ENCODE measurements around the gene GLT1D1. TPM values are rescaled to one million over a fixed set of nuclear protein-coding genes. Genes with fewer than 3 reads are reported as not detected.

Gene GLT1D1
- total RNA-seq, 1 experiment from 2014 or later: not detected

DNA sequence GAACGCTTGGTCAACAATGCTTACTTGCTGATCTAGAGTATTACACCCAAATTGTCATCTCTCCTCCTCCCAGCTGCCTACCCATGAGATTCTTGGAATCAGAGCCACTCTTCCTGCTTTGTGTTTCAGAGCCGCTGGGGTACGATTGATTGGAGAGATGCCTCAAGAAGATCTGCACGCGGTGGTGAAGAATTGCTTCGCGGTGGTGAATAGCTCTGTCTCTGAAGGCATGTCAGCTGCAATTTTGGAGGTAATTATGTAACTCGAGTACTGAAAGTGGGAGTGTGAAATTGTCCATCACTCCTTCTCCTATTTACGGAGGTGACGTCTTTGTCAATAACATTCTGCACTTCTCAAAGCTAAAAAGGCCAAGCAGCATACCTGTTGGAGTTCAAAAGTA, 93.9 kb downstream of the GLT1D1 start:
- no peak for ATAC-seq
- CTCF ChIA-PET: no interaction called here

DNA sequence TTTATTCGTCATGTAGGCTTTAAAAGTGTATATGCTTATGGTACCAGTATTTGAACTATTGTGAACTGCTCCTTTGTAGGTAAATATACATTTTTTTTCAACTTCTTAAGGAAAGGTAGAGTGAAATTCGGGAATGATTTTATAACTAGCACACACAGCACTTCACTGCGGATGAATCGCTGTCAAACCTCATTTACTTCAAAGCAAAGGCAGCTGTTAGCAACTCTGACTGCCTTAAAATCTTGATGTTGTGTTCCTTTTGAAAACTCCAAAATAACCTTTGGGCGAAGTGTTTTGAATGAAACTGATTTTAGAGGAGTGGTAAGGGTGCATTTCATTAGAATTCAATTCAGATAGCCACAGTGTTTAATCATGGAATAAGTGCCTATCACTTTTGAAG, 95.8 kb downstream of the GLT1D1 start:
- CTCF ChIA-PET: no interaction called here
- Histone ChIP-seq H3K4me2 (ENCODE audit: low read length) (no peak overlapping the region), H3K4me3 (replicated peaks in 1 of 2; ENCODE audit: low read depth in 1 of 2, low read length in 2 of 2) (no peak overlapping the region), H3K9ac (ENCODE audit: low read length) (no peak overlapping the region), H3K36me3 (ENCODE audit: control insufficient read depth in 1 of 2, insufficient read depth in 2 of 2, low read length in 2 of 2) (no peaks in the 10 kb centered on the region), H2AFZ (ENCODE audit: low read depth, low read length, poor library complexity, severe bottlenecking) (no peak overlapping the region), H3K79me2 (ENCODE audit: insufficient read depth, low read length) (no peaks in the 10 kb centered on the region), H3K4me1 (ENCODE audit: control insufficient read depth in 1 of 2, insufficient read depth in 2 of 2, low read length in 2 of 2) (no peaks in the 10 kb centered on the region), H3K9me2 (ENCODE audit: insufficient read depth) (no peaks in the 10 kb centered on the region), H3K27me3 (ENCODE audit: insufficient read depth, low read length) (no peaks in the 10 kb centered on the region), H3K27ac (ENCODE audit: low read depth, low read length) (no peak overlapping the region), H4K20me1 (ENCODE audit: insufficient read depth) (no peaks in the 10 kb centered on the region), H3K9me3 (ENCODE audit: control insufficient read depth in 1 of 2, insufficient read depth in 1 of 2, low read depth in 1 of 2, low read length in 2 of 2) (no peaks in the 10 kb centered on the region)
- no peak for ATAC-seq
- intact Hi-C loops (cut with micrococcal nuclease): no loop called here
- TF ChIP-seq CTCF (IDR thresholded peaks at IDR 0.05 in 2 of 3, conservative IDR thresholded peaks at IDR 0.05 in 1 of 3; ENCODE audit: borderline replicate concordance in 1 of 3, insufficient read depth in 1 of 3, low read depth in 2 of 3, low read length in 2 of 3) (no peak), REST (IDR thresholded peaks at IDR 0.05; ENCODE audit: low read depth) (no peak), SIN3A (IDR thresholded peaks at IDR 0.05; ENCODE audit: low read depth) (no peak), EGR1 (IDR thresholded peaks at IDR 0.05; ENCODE audit: low read depth) (no peak), YY1 (IDR thresholded peaks at IDR 0.05; ENCODE audit: extremely low read depth, insufficient replicate concordance, low read depth, low read length) (no peak), JUND (IDR thresholded peaks at IDR 0.05) (no peak), SRF (IDR thresholded peaks at IDR 0.05; ENCODE audit: low read depth) (no peak)
- RAD21 ChIA-PET (ENCODE audit: low non-redundant PET in 1 of 2, low total read pairs in 2 of 2, uncharacterized antibody in 2 of 2, unreplicated experiment in 2 of 2): no interaction called here
- DNase-seq (ENCODE audit: low read depth, low spot score): no peak
- no TSS peak for BruUV-seq (replicated peaks)
- POLR2A ChIA-PET: no interaction called here

More for the DNA sequence above, 93.9 kb downstream of the GLT1D1 start:
- Histone ChIP-seq H3K79me2 (ENCODE audit: insufficient read depth, low read length) (no peaks in the 10 kb centered on the region), H3K4me1 (ENCODE audit: control insufficient read depth in 1 of 2, insufficient read depth in 2 of 2, low read length in 2 of 2) (no peaks in the 10 kb centered on the region), H3K4me3 (replicated peaks in 1 of 2; ENCODE audit: low read depth in 1 of 2, low read length in 2 of 2) (no peak overlapping the region), H4K20me1 (ENCODE audit: insufficient read depth) (no peaks in the 10 kb centered on the region), H2AFZ (ENCODE audit: low read depth, low read length, poor library complexity, severe bottlenecking) (no peak overlapping the region), H3K27me3 (ENCODE audit: insufficient read depth, low read length) (no peaks in the 10 kb centered on the region), H3K27ac (ENCODE audit: low read depth, low read length) (no peak overlapping the region), H3K9me2 (ENCODE audit: insufficient read depth) (no peaks in the 10 kb centered on the region), H3K36me3 (ENCODE audit: control insufficient read depth in 1 of 2, insufficient read depth in 2 of 2, low read length in 2 of 2) (no peaks in the 10 kb centered on the region), H3K4me2 (ENCODE audit: low read length) (no peak overlapping the region), H3K9ac (ENCODE audit: low read length) (no peak overlapping the region), H3K9me3 (ENCODE audit: control insufficient read depth in 1 of 2, insufficient read depth in 1 of 2, low read depth in 1 of 2, low read length in 2 of 2) (no peaks in the 10 kb centered on the region)
- no peak for DNase-seq (ENCODE audit: low read depth, low spot score)
- BruUV-seq (replicated peaks): no TSS peak
- ChIA-PET RAD21 (ENCODE audit: low non-redundant PET in 1 of 2, low total read pairs in 2 of 2, uncharacterized antibody in 2 of 2, unreplicated experiment in 2 of 2) (no interaction called here), POLR2A (no interaction called here)
- intact Hi-C loops (cut with micrococcal nuclease): no loop called here
- TF ChIP-seq EGR1 (IDR thresholded peaks at IDR 0.05; ENCODE audit: low read depth): no peak
- TF ChIP-seq ELF1 (IDR thresholded peaks at IDR 0.05; ENCODE audit: borderline replicate concordance, low read depth): no peak
- no peak for TF ChIP-seq MAX (IDR thresholded peaks at IDR 0.05)
